GM23338 (cell line): Measurements from ENCODE around the gene COQ3. TPM values are rescaled to one million over a fixed set of nuclear protein-coding genes. Genes with fewer than 3 reads are reported as not detected.

Experiments used
- ATAC-seq: fragments of 200-7000 bp; cut with Tn5 transposase; 3 replicates; pipeline ENCODE4 v1.9.1; 2020
- DNase-seq: peaks from one replicate; pipeline ENCODE4 v3.0.0-alpha.2; 2015; ENCODE audit warnings: low spot score
- H2AFZ ChIP-seq: fragments of 200-600 bp; sonication (generic); 2 replicates; pipeline ENCODE4 v1.8.0; 2016; ENCODE audit warnings: antibody characterized with exemption, mild to moderate bottlenecking, moderate library complexity
- H3F3A ChIP-seq: fragments of 200-600 bp; sonication (generic); replicated peaks from 2 replicates; pipeline ENCODE4 v1.8.0; 2017; ENCODE audit warnings: antibody characterized with exemption, mixed run types, low read depth
- H3K27ac ChIP-seq: fragments of 200-600 bp; sonication (generic); 2 replicates; pipeline ENCODE4 v1.6.1; 2016; ENCODE audit warnings: low read depth
- H3K27me3 ChIP-seq: fragments of 200-600 bp; sonication (generic); 2 replicates; pipeline ENCODE4 v1.8.0; 2016; ENCODE audit warnings: mild to moderate bottlenecking, mixed run types, moderate library complexity; ENCODE audit not compliant: insufficient read depth
- H3K36me3 ChIP-seq: fragments of 200-600 bp; sonication (generic); 2 replicates; pipeline ENCODE4 v1.8.0; 2016; ENCODE audit warnings: mild to moderate bottlenecking; ENCODE audit not compliant: insufficient read depth
- H3K4me1 ChIP-seq: fragments of 200-600 bp; sonication (generic); 2 replicates; pipeline ENCODE4 v1.8.0; 2016; ENCODE audit warnings: mild to moderate bottlenecking, moderate library complexity; ENCODE audit not compliant: insufficient read depth
- H3K4me2 ChIP-seq: fragments of 200-600 bp; sonication (generic); 2 replicates; pipeline ENCODE4 v1.7.1; 2017; ENCODE audit warnings: mixed run types
- H3K4me3 ChIP-seq: fragments of 200-600 bp; sonication (generic); 2 replicates; pipeline ENCODE4 v1.6.1; 2016; ENCODE audit warnings: mixed run types
- H3K79me2 ChIP-seq: fragments of 200-600 bp; sonication (generic); replicated peaks from 2 replicates; pipeline ENCODE4 v1.8.0; 2017; ENCODE audit warnings: mild to moderate bottlenecking; ENCODE audit not compliant: insufficient read depth
- H3K9me2 ChIP-seq: fragments of 200-600 bp; sonication (generic); 2 replicates; pipeline ENCODE4 v1.8.0; 2017; ENCODE audit not compliant: insufficient read depth
- H4K20me1 ChIP-seq: fragments of 200-600 bp; sonication (generic); replicated peaks from 2 replicates; pipeline ENCODE4 v1.8.0; 2017; ENCODE audit warnings: mild to moderate bottlenecking; ENCODE audit not compliant: insufficient read depth
- H3K27ac Mint-ChIP-seq: 2 replicates; pipeline ENCODE4 v1.8.0; 2020; ENCODE audit warnings: inconsistent platforms, mild to moderate bottlenecking, moderate library complexity, mixed read lengths
- H3K27me3 Mint-ChIP-seq: 3 replicates; pipeline ENCODE4 v1.8.0; 2022; ENCODE audit warnings: low read depth, mild to moderate bottlenecking, moderate library complexity, mixed read lengths, inconsistent platforms; ENCODE audit not compliant: insufficient read depth, poor library complexity
- H3K36me3 Mint-ChIP-seq: 3 replicates; pipeline ENCODE4 v1.8.0; 2021; ENCODE audit warnings: low read depth, mild to moderate bottlenecking, inconsistent platforms, moderate library complexity, mixed read lengths
- H3K4me1 Mint-ChIP-seq: 3 replicates; pipeline ENCODE4 v1.8.0; 2020; ENCODE audit warnings: mild to moderate bottlenecking, inconsistent platforms, mixed read lengths
- H3K4me3 Mint-ChIP-seq: 3 replicates; pipeline ENCODE4 v1.8.0; 2021; ENCODE audit warnings: moderate library complexity, mild to moderate bottlenecking, inconsistent platforms, mixed read lengths
- H3K9me3 Mint-ChIP-seq: 3 replicates; pipeline ENCODE4 v1.8.0; 2020; ENCODE audit warnings: moderate library complexity, mild to moderate bottlenecking, inconsistent platforms, mixed read lengths
- CTCF ChIP-seq, 2 experiments: fragments of 200-600 bp in 1 of 2; sonication (generic) in 1 of 2; conservative IDR thresholded peaks; 2 replicates each; pipeline versions ENCODE4 v1.5.1 to v1.6.1; 2016 to 2017; ENCODE audit warnings: antibody characterized with exemption in 2 of 2, low read depth in 2 of 2, mild to moderate bottlenecking in 2 of 2, moderate library complexity in 1 of 2
- ETS1 ChIP-seq: IDR thresholded peaks from 2 replicates; pipeline ENCODE4 v1.6.1; 2016; ENCODE audit warnings: antibody characterized with exemption
- EZH2 ChIP-seq: fragments of 200-600 bp; sonication (generic); IDR thresholded peaks from one replicate; pipeline ENCODE4 v1.8.0; 2017; ENCODE audit warnings: antibody characterized with exemption, mild to moderate bottlenecking, low read depth; ENCODE audit not compliant: unreplicated experiment
- EZH2phosphoT487 ChIP-seq: fragments of 200-600 bp; sonication (generic); IDR thresholded peaks from one replicate; pipeline ENCODE4 v1.8.1; 2018; ENCODE audit warnings: antibody characterized with exemption; ENCODE audit not compliant: unreplicated experiment
- JUNB ChIP-seq: IDR thresholded peaks from one replicate; pipeline ENCODE4 v1.6.1; 2016; ENCODE audit warnings: antibody characterized with exemption; ENCODE audit not compliant: unreplicated experiment
- NANOG ChIP-seq: IDR thresholded peaks from 2 replicates; pipeline ENCODE4 v1.6.1; 2016; ENCODE audit warnings: antibody characterized with exemption, borderline replicate concordance
- POLR2AphosphoS5 ChIP-seq: IDR thresholded peaks from 2 replicates; pipeline ENCODE4 v1.6.1; 2016; ENCODE audit warnings: antibody characterized with exemption, low read depth
- REST ChIP-seq: IDR thresholded peaks from one replicate; pipeline ENCODE4 v1.6.1; 2018; ENCODE audit warnings: antibody characterized with exemption; ENCODE audit not compliant: unreplicated experiment
- STAT1 ChIP-seq: IDR thresholded peaks from one replicate; pipeline ENCODE4 v1.6.1; 2016; ENCODE audit warnings: antibody characterized with exemption; ENCODE audit not compliant: unreplicated experiment
- ZNF114 ChIP-seq: fragments of 250-450 bp; sonication (Bioruptor Pico); IDR thresholded peaks from 2 replicates; pipeline ENCODE4 v1.5.0; 2020; ENCODE audit warnings: mild to moderate bottlenecking, moderate library complexity
- ZNF331 ChIP-seq: fragments of 250-450 bp; sonication (Bioruptor Pico); IDR thresholded peaks from 2 replicates; pipeline ENCODE4 v1.5.0; 2020; ENCODE audit warnings: low read depth, mild to moderate bottlenecking, moderate library complexity
- polyA plus RNA-seq: library from polyadenylated mRNA; unstranded; fragments of >200 nt; fragmentation: Nextera tagmentation; extraction: Ambion mirVana; gene quantifications from 2 replicates; pipeline ENCODE4 v1.2.1, GENCODE V29; 2016
- total RNA-seq: library from RNA; depleted of rRNA; stranded (reverse); fragments of >200 nt; shearing (Covaris generic); gene quantifications from 2 replicates; pipeline ENCODE4 v1.2.3, GENCODE V29; 2014

COQ3 gene
- total and polyA plus RNA-seq, 2 experiments from 2014 or later, result 11.8 to 22.5 TPM

- TF ChIP-seq ETS1, result no peak
- no peak for TF ChIP-seq NANOG
- TF ChIP-seq STAT1, result no peak
- no peak for TF ChIP-seq ZNF114
- TF ChIP-seq CTCF (conservative IDR thresholded peaks at IDR 0.05; ENCODE audit: low read depth in 2 of 2), result no peak
Measured at GRCh38 chr6:99369533-99369932, 24.5 kb downstream of the COQ3 start (continued).

GRCh38 chr6:99366852-99367251, 27.1 kb downstream of the COQ3 start:
- Histone ChIP-seq H3K36me3 (no peaks in the 10 kb centered on the region), H3K9me2 (no peaks in the 10 kb centered on the region), H4K20me1 (no peaks in the 10 kb centered on the region), H2AFZ (no peak overlapping the region), H3K4me1 (peaks cover 6% of the 10 kb centered on the region; the same call in 1 of the 2 replicates), H3F3A (no peaks in the 10 kb centered on the region), H3K4me3 (no peak overlapping the region), H3K27me3 (no peaks in the 10 kb centered on the region), H3K27ac (no peak overlapping the region), H3K4me2 (no peak overlapping the region), H3K79me2 (no peaks in the 10 kb centered on the region)
- Mint-ChIP-seq H3K9me3 (no peaks in the 10 kb centered on the region), H3K4me1 (peaks cover 8% of the 10 kb centered on the region; the same call in 2 of the 3 replicates), H3K36me3 (no peaks in the 10 kb centered on the region), H3K27me3 (peaks cover 4% of the 10 kb centered on the region), H3K4me3 (no peak overlapping the region), H3K27ac (no peak overlapping the region)
- DNase-seq (no peak), ATAC-seq (no peak)
- TF ChIP-seq JUNB (no peak), ZNF331 (CRISPR knock-in tag) (no peak), STAT1 (no peak), POLR2AphosphoS5 (no peak), REST (no peak), EZH2 (no peak), CTCF (conservative IDR thresholded peaks at IDR 0.05; ENCODE audit: low read depth in 2 of 2) (no peak), ZNF114 (no peak), EZH2phosphoT487 (no peak)
